Measurements from ENCODE around the gene OSER1. TPM values are rescaled to one million over a fixed set of nuclear protein-coding genes. Genes with fewer than 3 reads are reported as not detected.

Gene OSER1
- total and polyA plus RNA-seq, 9 of the 15 experiments (the other 6 are each of a cell fraction or from before 2014, with no cell fraction given) = 15.5 to 57.3 (median 19.9) TPM

GRCh38 chr20:44186201-44186600 is 24.4 kb downstream of the OSER1 start:
- Histone ChIP-seq H2AFZ (ENCODE audit: low read depth, low read length) (no peak overlapping the region), H3K9ac (ENCODE audit: insufficient read depth in 1 of 2, low read depth in 2 of 2, low read length in 2 of 2) (no peak overlapping the region), H3K9me3 (replicated peaks; ENCODE audit: control insufficient read depth, insufficient read depth, low read depth, low read length) (no peaks in the 10 kb centered on the region), H3K27me3 (ENCODE audit: control insufficient read depth in 2 of 2, insufficient read depth in 2 of 2, low read length in 2 of 2) (peaks cover 33 to 60% of the 10 kb centered on the region in 2 experiments; a peak in 4 of 5 replicates), H4K20me1 (replicated peaks; ENCODE audit: control insufficient read depth, insufficient read depth, low read length) (no peaks in the 10 kb centered on the region; the same call in 1 of the 2 replicates), H3K27ac (ENCODE audit: extremely low read depth, low read depth, low read length) (no peak overlapping the region), H3K79me2 (ENCODE audit: control insufficient read depth, insufficient read depth, low read length) (no peaks in the 10 kb centered on the region), H3K9me1 (ENCODE audit: control insufficient read depth, insufficient read depth, low read length) (no peaks in the 10 kb centered on the region), H3K36me3 (ENCODE audit: control insufficient read depth, insufficient read depth, low read length) (no peaks in the 10 kb centered on the region), H3K4me2 (ENCODE audit: insufficient read depth, low read length) (no peak overlapping the region), H3K4me1 (replicated peaks in 1 of 2; ENCODE audit: control insufficient read depth in 2 of 2, insufficient read depth in 2 of 2, low read length in 2 of 2) (peaks cover 0 to 4% of the 10 kb centered on the region in 2 experiments; a peak in 1 of 5 replicates), H3K4me3 (no peak overlapping the region)
- TF ChIP-seq ZNF232 (CRISPR knock-in tag; IDR thresholded peaks at IDR 0.05) (no peak), PTBP1 (IDR thresholded peaks at IDR 0.05; ENCODE audit: low read depth, low read length) (no peak), ZBTB33 (CRISPR knock-in tag; IDR thresholded peaks at IDR 0.05) (no peak), ZBTB1 (CRISPR knock-in tag; IDR thresholded peaks at IDR 0.05; ENCODE audit: borderline replicate concordance, low read depth) (no peak), NFIC (IDR thresholded peaks at IDR 0.05) (no peak), SMAD1 (IDR thresholded peaks at IDR 0.05; ENCODE audit: low read depth, low read length, partially characterized antibody) (no peak), NUFIP1 (IDR thresholded peaks at IDR 0.05; ENCODE audit: partially characterized antibody) (no peak), CXXC5 (CRISPR knock-in tag; IDR thresholded peaks at IDR 0.05) (no peak), ZBTB5 (IDR thresholded peaks at IDR 0.05) (no peak), FOSL1 (tag; conservative IDR thresholded peaks at IDR 0.05) (no peak)
- TF ChIP-seq, protein P1, sequence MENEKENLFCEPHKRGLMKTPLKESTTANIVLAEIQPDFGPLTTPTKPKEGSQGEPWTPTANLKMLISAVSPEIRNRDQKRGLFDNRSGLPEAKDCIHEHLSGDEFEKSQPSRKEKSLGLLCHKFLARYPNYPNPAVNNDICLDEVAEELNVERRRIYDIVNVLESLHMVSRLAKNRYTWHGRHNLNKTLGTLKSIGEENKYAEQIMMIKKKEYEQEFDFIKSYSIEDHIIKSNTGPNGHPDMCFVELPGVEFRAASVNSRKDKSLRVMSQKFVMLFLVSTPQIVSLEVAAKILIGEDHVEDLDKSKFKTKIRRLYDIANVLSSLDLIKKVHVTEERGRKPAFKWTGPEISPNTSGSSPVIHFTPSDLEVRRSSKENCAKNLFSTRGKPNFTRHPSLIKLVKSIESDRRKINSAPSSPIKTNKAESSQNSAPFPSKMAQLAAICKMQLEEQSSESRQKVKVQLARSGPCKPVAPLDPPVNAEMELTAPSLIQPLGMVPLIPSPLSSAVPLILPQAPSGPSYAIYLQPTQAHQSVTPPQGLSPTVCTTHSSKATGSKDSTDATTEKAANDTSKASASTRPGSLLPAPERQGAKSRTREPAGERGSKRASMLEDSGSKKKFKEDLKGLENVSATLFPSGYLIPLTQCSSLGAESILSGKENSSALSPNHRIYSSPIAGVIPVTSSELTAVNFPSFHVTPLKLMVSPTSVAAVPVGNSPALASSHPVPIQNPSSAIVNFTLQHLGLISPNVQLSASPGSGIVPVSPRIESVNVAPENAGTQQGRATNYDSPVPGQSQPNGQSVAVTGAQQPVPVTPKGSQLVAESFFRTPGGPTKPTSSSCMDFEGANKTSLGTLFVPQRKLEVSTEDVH (IDR thresholded peaks at IDR 0.05; ENCODE audit: low read depth, partially characterized antibody) = no peak
- in situ Hi-C loops (cut with MboI) (loop anchor here (5.0 kb wide), 1 partner anchor 69 kb away; no protein-coding TSS in a partner anchor), intact Hi-C loops (cut with micrococcal nuclease) (no loop called here)
- DNase-seq (ENCODE audit: extremely low read depth in 1 of 4, low spot score in 3 of 4) (no peak), FAIRE-seq (no peak), ATAC-seq (no peak)
- CTCF ChIA-PET (ENCODE audit: low intra/inter-chr PET ratio) = no interaction called here
- POLR2A ChIA-PET = interaction anchor here (0.6 kb wide), 1 partner anchor 31 kb away, joined by 3 read pairs; no protein-coding TSS in a partner anchor
- no TSS peak for BruUV-seq (replicated peaks)
- WGBS (ENCODE audit: insufficient coverage, low coverage, missing lambda C conversion rate) = 2% methylated on average over 14 of the region's 14 CpGs
